Fibroblast of lung (primary cell): ENCODE measurements around the gene VTCN1.

Source experiments
- CTCF ChIP-seq, 2 donors: IDR thresholded peaks in 1 of 2; conservative IDR thresholded peaks in 1 of 2; 1 replicate in 1 of 2; 2 replicates in 1 of 2; pipeline ENCODE4 v1.5.1; 2011 to 2012; ENCODE audit warnings: low read length in 2 of 2, control low read depth in 1 of 2, inconsistent platforms in 1 of 2, low read depth in 1 of 2, mild to moderate bottlenecking in 1 of 2
- EZH2 ChIP-seq: IDR thresholded peaks from 2 replicates; pipeline ENCODE4 v1.5.1; 2012; ENCODE audit warnings: low read length, control low read depth, mild to moderate bottlenecking; ENCODE audit errors: missing control alignments

DNA sequence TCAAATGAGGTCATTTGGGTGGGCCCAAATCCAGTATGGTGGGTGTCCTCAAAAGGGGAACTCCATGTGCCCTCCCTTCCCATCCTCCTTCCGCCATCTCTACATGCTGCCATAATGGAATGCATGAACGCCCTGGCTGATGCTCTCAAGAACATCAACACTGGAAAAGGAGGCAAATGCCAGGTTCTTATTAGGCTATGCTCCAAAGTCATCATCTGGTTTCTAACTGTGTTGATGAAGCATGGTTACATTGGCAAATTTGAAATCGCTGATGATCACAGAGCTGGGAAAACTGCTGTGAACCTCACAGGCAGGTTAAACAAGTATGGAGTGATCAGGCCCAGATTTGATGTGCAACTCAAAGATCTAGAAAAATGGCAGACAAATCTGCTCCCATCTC is 72.6 kb downstream of the VTCN1 start:
- TF ChIP-seq CTCF (conservative IDR thresholded peaks at IDR 0.05 in 1 of 2, IDR thresholded peaks at IDR 0.05 in 1 of 2; ENCODE audit: low read depth in 1 of 2, low read length in 2 of 2) (no peak), EZH2 (no peak)
